ENCODE results near the gene IWS1.

DNA sequence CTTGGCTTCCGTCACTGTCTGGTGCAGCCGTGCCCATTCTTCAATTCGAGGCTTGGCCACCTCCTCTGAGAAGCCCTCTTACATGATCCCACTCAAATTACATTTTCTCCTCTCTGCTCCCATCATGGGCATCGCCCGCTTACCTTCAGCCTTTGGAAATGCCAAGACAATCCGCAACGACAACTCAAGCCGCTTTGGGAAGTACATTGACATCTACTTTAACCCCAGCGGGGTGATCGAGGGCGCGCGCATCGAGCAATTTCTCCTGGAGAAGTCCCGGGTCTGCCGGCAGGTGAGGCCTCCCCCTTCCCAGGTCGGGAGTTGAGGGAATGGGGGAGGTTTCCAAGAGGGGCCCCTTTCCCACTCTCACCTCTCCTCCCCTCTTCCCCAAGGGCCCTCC is 47.5 kb upstream of the IWS1 start:
- no peak for TF ChIP-seq POLR2A (IDR thresholded peaks at IDR 0.05; ENCODE audit: low read length)
- TF ChIP-seq, protein P1, sequence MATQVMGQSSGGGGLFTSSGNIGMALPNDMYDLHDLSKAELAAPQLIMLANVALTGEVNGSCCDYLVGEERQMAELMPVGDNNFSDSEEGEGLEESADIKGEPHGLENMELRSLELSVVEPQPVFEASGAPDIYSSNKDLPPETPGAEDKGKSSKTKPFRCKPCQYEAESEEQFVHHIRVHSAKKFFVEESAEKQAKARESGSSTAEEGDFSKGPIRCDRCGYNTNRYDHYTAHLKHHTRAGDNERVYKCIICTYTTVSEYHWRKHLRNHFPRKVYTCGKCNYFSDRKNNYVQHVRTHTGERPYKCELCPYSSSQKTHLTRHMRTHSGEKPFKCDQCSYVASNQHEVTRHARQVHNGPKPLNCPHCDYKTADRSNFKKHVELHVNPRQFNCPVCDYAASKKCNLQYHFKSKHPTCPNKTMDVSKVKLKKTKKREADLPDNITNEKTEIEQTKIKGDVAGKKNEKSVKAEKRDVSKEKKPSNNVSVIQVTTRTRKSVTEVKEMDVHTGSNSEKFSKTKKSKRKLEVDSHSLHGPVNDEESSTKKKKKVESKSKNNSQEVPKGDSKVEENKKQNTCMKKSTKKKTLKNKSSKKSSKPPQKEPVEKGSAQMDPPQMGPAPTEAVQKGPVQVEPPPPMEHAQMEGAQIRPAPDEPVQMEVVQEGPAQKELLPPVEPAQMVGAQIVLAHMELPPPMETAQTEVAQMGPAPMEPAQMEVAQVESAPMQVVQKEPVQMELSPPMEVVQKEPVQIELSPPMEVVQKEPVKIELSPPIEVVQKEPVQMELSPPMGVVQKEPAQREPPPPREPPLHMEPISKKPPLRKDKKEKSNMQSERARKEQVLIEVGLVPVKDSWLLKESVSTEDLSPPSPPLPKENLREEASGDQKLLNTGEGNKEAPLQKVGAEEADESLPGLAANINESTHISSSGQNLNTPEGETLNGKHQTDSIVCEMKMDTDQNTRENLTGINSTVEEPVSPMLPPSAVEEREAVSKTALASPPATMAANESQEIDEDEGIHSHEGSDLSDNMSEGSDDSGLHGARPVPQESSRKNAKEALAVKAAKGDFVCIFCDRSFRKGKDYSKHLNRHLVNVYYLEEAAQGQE (IDR thresholded peaks at IDR 0.05), result no peak
- no peak for TF ChIP-seq RNF2 (IDR thresholded peaks at IDR 0.05; ENCODE audit: borderline replicate concordance, low read depth)
- TF ChIP-seq BHLHE40 (IDR thresholded peaks at IDR 0.05; ENCODE audit: low read depth, low read length), result no peak
- no peak for TF ChIP-seq RAD21 (conservative IDR thresholded peaks at IDR 0.05 in 1 of 2, IDR thresholded peaks at IDR 0.05 in 1 of 2)
- TF ChIP-seq, protein P2, sequence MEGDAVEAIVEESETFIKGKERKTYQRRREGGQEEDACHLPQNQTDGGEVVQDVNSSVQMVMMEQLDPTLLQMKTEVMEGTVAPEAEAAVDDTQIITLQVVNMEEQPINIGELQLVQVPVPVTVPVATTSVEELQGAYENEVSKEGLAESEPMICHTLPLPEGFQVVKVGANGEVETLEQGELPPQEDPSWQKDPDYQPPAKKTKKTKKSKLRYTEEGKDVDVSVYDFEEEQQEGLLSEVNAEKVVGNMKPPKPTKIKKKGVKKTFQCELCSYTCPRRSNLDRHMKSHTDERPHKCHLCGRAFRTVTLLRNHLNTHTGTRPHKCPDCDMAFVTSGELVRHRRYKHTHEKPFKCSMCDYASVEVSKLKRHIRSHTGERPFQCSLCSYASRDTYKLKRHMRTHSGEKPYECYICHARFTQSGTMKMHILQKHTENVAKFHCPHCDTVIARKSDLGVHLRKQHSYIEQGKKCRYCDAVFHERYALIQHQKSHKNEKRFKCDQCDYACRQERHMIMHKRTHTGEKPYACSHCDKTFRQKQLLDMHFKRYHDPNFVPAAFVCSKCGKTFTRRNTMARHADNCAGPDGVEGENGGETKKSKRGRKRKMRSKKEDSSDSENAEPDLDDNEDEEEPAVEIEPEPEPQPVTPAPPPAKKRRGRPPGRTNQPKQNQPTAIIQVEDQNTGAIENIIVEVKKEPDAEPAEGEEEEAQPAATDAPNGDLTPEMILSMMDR (IDR thresholded peaks at IDR 0.05), result no peak
- no peak for TF ChIP-seq JUNB (IDR thresholded peaks at IDR 0.05)
- no peak for TF ChIP-seq MYC (IDR thresholded peaks at IDR 0.05; ENCODE audit: borderline replicate concordance, low read length)
- TF ChIP-seq JUN (IDR thresholded peaks at IDR 0.05), result no peak
- no peak for TF ChIP-seq KDM1A (IDR thresholded peaks at IDR 0.05; ENCODE audit: low read depth)
- no peak for TF ChIP-seq POLR2AphosphoS2 (conservative IDR thresholded peaks at IDR 0.05; ENCODE audit: low read length)
- TF ChIP-seq FOSL2 (IDR thresholded peaks at IDR 0.05), result no peak
- TF ChIP-seq FOSL2 (CRISPR knock-in tag; IDR thresholded peaks at IDR 0.05), result no peak
- no peak for TF ChIP-seq HOXB5 (CRISPR knock-in tag; IDR thresholded peaks at IDR 0.05)
- TF ChIP-seq TP53 (CRISPR knock-in tag; IDR thresholded peaks at IDR 0.05), result no peak

Measured in A549 (cell line).